Ectodermal cell (in vitro differentiated cells): ENCODE results near the gene NFS1.

Experiments used
- H3K27ac ChIP-seq: 2 replicates; pipeline ENCODE4 v1.7.0; 2013; ENCODE audit warnings: mild to moderate bottlenecking, low read depth, low read length; ENCODE audit not compliant: insufficient read depth, poor library complexity, severe bottlenecking
- H3K27me3 ChIP-seq: 2 replicates; pipeline ENCODE4 v1.7.0; 2013; ENCODE audit warnings: mild to moderate bottlenecking, low read length; ENCODE audit not compliant: insufficient read depth, control insufficient read depth, poor library complexity, severe bottlenecking
- H3K36me3 ChIP-seq: one replicate; pipeline ENCODE4 v1.7.0; 2013; ENCODE audit warnings: low read length; ENCODE audit not compliant: control insufficient read depth, insufficient read depth
- H3K4me1 ChIP-seq: one replicate; pipeline ENCODE4 v1.7.0; 2013; ENCODE audit warnings: low read length; ENCODE audit not compliant: control insufficient read depth, insufficient read depth
- H3K4me3 ChIP-seq: 2 replicates; pipeline ENCODE4 v1.7.0; 2013; ENCODE audit warnings: low read depth, low read length, control low read depth; ENCODE audit not compliant: insufficient read depth
- H3K9me3 ChIP-seq: 2 replicates; pipeline ENCODE4 v1.7.0; 2013; ENCODE audit warnings: mild to moderate bottlenecking, low read length, moderate library complexity; ENCODE audit not compliant: control insufficient read depth
- WGBS, 2 experiments: methylation state at CpG; one replicate each; pipeline ENCODE4 v1.1.7; 2013; ENCODE audit warnings: missing lambda C conversion rate in 2 of 2; 5-methylcytosine and 5-hydroxymethylcytosine counted together

The NFS1 gene

GRCh38 chr20:35657271-35657670 lies 41.9 kb downstream of the NFS1 start:
- 93 to 100% methylated on average over 1 of the region's 1 CpG for WGBS, 2 experiments

GRCh38 chr20:35654415-35654814 lies 44.7 kb downstream of the NFS1 start:
- Histone ChIP-seq H3K27me3 (no peaks in the 10 kb centered on the region), H3K4me3 (no peak overlapping the region), H3K4me1 (no peaks in the 10 kb centered on the region), H3K27ac (no peak overlapping the region), H3K36me3 (peaks cover 16% of the 10 kb centered on the region), H3K9me3 (no peaks in the 10 kb centered on the region)
- WGBS, 2 experiments, result 96 to 97% methylated on average over 9 of the region's 9 CpGs

More at GRCh38 chr20:35657271-35657670, 41.9 kb downstream of the NFS1 start:
- peaks cover 16% of the 10 kb centered on the region for H3K36me3 ChIP-seq
- no peaks in the 10 kb centered on the region for H3K27me3 ChIP-seq
- no peaks in the 10 kb centered on the region for H3K4me1 ChIP-seq
- H3K4me3 ChIP-seq, result no peak overlapping the region
- H3K27ac ChIP-seq, result no peak overlapping the region
- no peaks in the 10 kb centered on the region for H3K9me3 ChIP-seq

- peaks cover 16% of the 10 kb centered on the region for H3K36me3 ChIP-seq
- H3K4me1 ChIP-seq, result no peaks in the 10 kb centered on the region
- no peaks in the 10 kb centered on the region for H3K27me3 ChIP-seq
- H3K27ac ChIP-seq, result no peak overlapping the region
- H3K4me3 ChIP-seq, result no peak overlapping the region
- WGBS, 2 experiments, result 93 to 99% methylated on average over 4 of the region's 4 CpGs
- no peaks in the 10 kb centered on the region for H3K9me3 ChIP-seq
These were observed 45.3 kb downstream of the NFS1 start for GRCh38 chr20:35653893-35654292.

GRCh38 chr20:35653430-35653734 lies 45.8 kb downstream of the NFS1 start:
- Histone ChIP-seq H3K4me3 (no peak overlapping the region), H3K36me3 (peaks cover 16% of the 10 kb centered on the region), H3K4me1 (no peaks in the 10 kb centered on the region), H3K27ac (no peak overlapping the region), H3K9me3 (no peaks in the 10 kb centered on the region), H3K27me3 (no peaks in the 10 kb centered on the region)
- 93 to 98% methylated on average over 3 of the region's 3 CpGs for WGBS, 2 experiments

- H3K36me3 ChIP-seq, result peaks cover 16% of the 10 kb centered on the region
- H3K4me1 ChIP-seq, result no peaks in the 10 kb centered on the region
- H3K27me3 ChIP-seq, result no peaks in the 10 kb centered on the region
- 95 to 96% methylated on average over 13 of the region's 13 CpGs for WGBS, 2 experiments
- no peak overlapping the region for H3K27ac ChIP-seq
- no peaks in the 10 kb centered on the region for H3K9me3 ChIP-seq
- H3K4me3 ChIP-seq, result no peak overlapping the region
These were observed 46.3 kb downstream of the NFS1 start for GRCh38 chr20:35652641-35653429.

- Histone ChIP-seq H3K4me1 (no peaks in the 10 kb centered on the region), H3K9me3 (no peaks in the 10 kb centered on the region), H3K27me3 (no peaks in the 10 kb centered on the region), H3K27ac (no peak overlapping the region), H3K4me3 (no peak overlapping the region), H3K36me3 (peaks cover 16% of the 10 kb centered on the region)
These were observed 47.2 kb downstream of the NFS1 start for GRCh38 chr20:35651958-35652357.

- Histone ChIP-seq H3K36me3 (peaks cover 16% of the 10 kb centered on the region), H3K27ac (no peak overlapping the region), H3K4me1 (no peaks in the 10 kb centered on the region), H3K9me3 (no peaks in the 10 kb centered on the region), H3K27me3 (no peaks in the 10 kb centered on the region), H3K4me3 (no peak overlapping the region)
- 97% methylated on average over 3 of the region's 3 CpGs; no CpG with 5 or more reads in 1 of the 2 experiments for WGBS, 2 experiments
These were observed 48.5 kb downstream of the NFS1 start for GRCh38 chr20:35650632-35651031.

- Histone ChIP-seq H3K36me3 (peaks cover 9% of the 10 kb centered on the region), H3K27me3 (no peaks in the 10 kb centered on the region), H3K9me3 (no peaks in the 10 kb centered on the region), H3K4me1 (no peaks in the 10 kb centered on the region), H3K27ac (no peak overlapping the region), H3K4me3 (no peak overlapping the region)
These were observed 50.3 kb downstream of the NFS1 start for GRCh38 chr20:35648836-35649235.

GRCh38 chr20:35644806-35645205 lies 54.3 kb downstream of the NFS1 start:
- 93 to 94% methylated on average over 2 of the region's 2 CpGs for whole genome bisulfite sequencing, 2 experiments
- no peaks in the 10 kb centered on the region for H3K4me1 ChIP-seq

GRCh38 chr20:35643045-35643444 lies 56.1 kb downstream of the NFS1 start:
- H3K4me3 ChIP-seq, result no peak overlapping the region
- H3K27ac ChIP-seq, result no peak overlapping the region
- H3K9me3 ChIP-seq, result no peaks in the 10 kb centered on the region
- H3K4me1 ChIP-seq, result no peaks in the 10 kb centered on the region
- H3K27me3 ChIP-seq, result no peaks in the 10 kb centered on the region
- 94% methylated on average over 7 of the region's 7 CpGs for WGBS, 2 experiments
- no peaks in the 10 kb centered on the region for H3K36me3 ChIP-seq

More at GRCh38 chr20:35644806-35645205, 54.3 kb downstream of the NFS1 start:
- H3K27me3 ChIP-seq, result no peaks in the 10 kb centered on the region
- H3K9me3 ChIP-seq, result no peaks in the 10 kb centered on the region
- H3K27ac ChIP-seq, result no peak overlapping the region
- H3K4me3 ChIP-seq, result no peak overlapping the region
- no peaks in the 10 kb centered on the region for H3K36me3 ChIP-seq

GRCh38 chr20:35641743-35642142 lies 57.4 kb downstream of the NFS1 start:
- Histone ChIP-seq H3K36me3 (no peaks in the 10 kb centered on the region), H3K27me3 (no peaks in the 10 kb centered on the region), H3K27ac (no peak overlapping the region), H3K4me1 (no peaks in the 10 kb centered on the region), H3K9me3 (no peaks in the 10 kb centered on the region), H3K4me3 (no peak overlapping the region)
- WGBS, 2 experiments, result 96% methylated on average over 4 of the region's 4 CpGs
